Stimulated activated CD4-positive, alpha-beta T cell treated with anti-CD3 and anti-CD28 coated beads, Interleukin-1b, Interleukin-23, amount 100 ng/mL, for 1 hour (primary cell): ENCODE results near the gene FBN2.

ENCODE experiments used
- DNase-seq, 2 donors: peaks; one replicate each; pipeline ENCODE4 v3.0.0-alpha.2; 2020; ENCODE audit warnings: low read depth in 2 of 2

Gene FBN2

DNA sequence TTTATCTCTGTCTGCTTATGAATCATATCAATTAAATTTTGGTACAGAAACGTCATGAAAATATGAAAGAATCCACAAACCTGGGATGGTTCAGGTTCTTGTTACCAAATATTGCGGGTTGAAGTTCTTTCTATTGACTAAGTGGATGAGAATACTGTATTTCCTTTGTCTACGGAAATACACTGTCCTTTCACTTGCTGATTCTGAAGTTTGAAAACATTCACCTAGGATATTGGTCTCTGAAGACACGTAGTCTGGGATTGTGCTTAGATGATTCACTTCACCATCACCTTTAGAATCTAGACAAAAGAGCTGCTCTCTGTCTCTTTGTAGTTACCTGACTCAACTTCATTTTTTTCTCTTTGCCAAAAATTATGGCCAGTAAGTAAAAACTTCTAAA, 222.4 kb downstream of the FBN2 start:
- no peak for DNase-seq

DNA sequence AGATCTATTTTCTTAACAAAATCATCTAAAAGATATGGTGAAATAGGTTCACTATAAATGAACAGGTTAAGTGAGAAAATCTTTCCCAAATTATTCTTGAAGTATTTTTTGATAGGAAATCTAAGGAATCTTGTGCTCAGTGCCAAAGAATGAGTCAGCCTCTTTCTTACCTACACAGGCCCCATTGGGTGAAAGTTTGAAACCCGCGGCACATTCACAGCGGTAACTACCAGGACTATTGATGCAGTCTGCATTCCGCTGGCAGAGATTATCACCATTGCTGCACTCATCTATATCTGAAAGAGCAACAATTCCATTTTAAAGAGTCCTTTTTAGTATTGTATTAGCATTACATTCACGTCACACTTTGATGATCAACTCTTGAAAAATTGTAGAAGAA, 232.7 kb downstream of the FBN2 start:
- no peak for DNase-seq

DNA sequence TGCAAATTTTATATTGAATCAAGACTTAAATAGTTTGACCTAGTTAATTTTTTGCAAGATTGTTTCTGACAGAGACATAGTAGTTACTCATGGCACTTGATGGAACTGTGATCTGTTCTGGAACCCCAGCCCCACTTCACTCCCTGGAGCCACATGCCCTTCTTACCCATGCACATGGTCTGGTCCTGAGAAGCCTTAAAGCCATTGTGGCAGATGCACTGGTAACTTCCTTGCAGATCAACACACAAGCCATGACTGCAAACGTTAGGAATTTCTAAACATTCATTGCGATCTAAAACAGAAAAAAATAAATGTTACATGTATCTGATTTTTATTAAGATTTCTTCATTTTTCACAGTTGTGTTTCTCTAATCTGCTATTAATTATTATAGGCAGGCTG, 233.3 kb downstream of the FBN2 start:
- no peak for DNase-seq

DNA sequence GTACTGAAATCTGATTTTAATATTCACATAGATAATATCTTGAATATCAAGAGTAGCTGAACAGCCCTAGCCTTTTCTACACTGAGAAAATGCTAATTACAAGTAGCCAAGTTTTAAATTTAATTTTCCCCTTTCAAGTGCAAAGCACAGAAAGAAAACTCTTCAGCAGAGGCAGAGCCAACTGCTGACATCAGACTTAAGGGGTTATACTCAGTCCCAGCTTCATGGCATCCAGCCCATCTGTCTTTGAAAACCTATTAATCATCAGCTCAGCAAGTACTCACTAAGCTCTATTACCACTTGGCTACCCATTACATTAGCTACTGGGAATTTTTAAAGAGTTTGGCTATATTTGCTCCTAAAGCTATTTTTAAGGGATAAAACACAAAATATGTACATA, 234.0 kb downstream of the FBN2 start:
- DNase-seq = no peak

DNA sequence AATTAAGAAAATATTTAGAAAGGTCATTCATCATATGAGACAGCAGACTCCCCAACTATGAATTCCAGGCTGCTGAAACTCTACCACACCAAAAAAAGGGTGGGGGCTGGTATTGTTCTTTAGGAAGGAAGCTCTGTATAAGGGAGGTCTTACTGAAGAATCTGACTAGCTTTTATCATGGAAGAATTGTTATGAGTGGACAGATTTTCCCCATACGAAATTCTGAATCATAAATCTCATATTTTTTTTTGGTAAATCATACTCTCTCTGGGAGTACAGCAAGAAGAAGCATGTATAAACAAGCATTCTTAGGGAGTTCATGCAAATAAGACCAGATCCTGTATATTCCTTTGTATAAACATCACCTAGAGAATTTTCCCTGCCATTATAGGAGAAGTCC, 234.5 kb downstream of the FBN2 start:
- no peak for DNase-seq

DNA sequence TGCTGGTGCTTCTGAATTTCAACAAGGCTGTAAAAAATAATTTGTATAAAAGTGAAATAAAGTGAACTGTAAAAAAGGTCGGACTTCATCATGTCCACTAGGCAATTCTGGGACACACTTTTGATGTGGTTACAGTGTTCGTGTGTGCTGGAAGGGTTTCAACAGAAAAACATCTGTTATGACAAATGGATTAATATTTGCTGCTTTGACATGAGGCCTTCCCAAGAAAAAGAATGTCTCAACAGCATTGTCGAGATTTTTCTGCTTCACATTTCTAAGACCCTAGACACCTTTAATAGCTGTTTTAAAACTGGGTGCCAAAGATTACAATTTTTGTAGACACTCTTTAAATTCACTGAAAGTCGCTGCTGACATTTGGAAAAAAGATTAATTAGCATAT, 237.9 kb downstream of the FBN2 start:
- no peak for DNase-seq

DNA sequence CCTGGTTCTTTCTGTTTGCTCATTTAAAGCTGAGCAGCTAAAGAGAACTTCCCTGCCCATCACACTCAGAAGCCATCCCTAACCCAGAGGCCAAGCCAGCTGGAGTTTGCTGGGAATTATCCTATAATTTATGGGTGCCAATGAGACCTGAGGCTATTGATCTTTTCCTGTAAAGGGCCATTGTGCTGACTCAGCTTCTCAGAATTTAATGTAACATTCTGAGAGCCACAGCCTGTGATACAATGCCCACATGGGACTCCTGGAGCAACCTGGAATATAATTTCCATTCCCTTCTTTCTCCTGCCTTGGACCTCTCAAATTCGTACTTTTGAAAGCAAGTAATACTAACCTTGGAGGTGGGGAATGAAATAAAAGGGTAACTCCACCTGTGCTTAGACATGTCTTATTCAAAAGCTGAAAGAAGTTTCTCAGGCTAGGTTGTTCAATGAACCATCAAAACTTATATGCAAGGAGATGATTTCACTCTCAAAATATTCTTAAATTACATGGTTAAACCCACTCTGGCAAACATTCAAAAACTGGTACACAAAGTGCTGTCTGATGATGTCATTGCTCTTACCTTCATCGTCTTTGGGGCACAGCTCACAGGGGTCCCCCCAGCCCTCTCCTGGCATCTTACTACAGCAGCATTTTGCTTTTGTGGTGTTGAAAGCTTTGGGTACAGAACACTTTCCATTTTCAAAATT, 247.7 kb downstream of the FBN2 start:
- no peak for DNase-seq

DNA sequence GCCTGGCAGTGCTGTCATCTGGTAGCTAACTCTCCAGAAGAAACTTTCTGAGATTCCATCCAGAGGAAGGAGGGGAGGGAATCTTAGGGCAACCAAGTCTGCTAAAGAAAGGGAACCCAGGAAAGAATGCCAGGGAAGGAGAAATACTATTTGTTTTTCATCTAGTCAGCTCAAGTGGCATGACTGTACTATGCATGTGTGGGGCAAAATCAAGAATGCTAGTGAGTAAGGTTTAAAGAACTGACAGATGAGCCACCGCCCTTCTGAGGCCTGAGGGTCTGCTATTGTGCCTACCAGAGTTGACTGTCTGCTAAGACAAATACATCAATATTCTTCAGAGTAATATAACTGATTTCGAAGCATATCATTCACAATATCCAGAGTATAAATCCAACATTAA, 250.3 kb downstream of the FBN2 start:
- DNase-seq = no peak

DNA sequence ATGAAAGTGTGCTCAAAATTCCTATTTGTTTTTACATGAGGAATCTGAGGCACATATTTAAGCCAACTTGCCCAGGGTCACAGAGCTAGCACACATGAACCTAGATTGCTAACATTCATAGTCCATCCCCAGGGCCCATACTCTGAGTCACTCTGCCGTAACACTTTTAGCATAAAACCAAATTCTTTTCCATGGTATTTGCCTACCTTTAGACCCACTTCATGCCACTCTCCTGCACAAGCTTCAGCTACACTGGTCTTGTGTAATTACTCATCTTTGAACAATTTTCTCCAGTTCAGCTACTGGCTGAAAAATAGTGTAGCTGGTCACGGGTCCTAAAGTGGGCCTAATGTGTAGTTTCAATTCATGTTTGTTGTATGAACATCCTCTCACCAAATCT, 253.8 kb downstream of the FBN2 start:
- DNase-seq = no peak

DNA sequence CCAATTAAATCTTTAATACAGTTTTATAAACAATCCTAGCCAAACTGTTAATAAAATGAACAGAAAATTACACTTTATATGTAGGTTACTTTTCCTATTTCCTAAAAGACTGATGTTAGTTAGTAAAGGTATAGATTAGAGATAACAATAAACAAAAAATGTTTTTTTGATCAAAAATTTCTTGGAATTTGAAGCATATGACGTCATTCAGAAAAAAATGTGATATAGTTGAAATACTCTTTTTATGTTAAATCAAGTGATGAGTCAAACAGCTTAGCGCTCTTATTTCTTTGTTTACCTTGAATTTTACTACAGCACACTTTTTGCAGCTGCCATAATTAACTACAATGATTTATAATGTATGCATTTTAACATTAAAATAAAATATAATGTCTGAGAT, 258.7 kb downstream of the FBN2 start:
- DNase-seq = no peak

DNA sequence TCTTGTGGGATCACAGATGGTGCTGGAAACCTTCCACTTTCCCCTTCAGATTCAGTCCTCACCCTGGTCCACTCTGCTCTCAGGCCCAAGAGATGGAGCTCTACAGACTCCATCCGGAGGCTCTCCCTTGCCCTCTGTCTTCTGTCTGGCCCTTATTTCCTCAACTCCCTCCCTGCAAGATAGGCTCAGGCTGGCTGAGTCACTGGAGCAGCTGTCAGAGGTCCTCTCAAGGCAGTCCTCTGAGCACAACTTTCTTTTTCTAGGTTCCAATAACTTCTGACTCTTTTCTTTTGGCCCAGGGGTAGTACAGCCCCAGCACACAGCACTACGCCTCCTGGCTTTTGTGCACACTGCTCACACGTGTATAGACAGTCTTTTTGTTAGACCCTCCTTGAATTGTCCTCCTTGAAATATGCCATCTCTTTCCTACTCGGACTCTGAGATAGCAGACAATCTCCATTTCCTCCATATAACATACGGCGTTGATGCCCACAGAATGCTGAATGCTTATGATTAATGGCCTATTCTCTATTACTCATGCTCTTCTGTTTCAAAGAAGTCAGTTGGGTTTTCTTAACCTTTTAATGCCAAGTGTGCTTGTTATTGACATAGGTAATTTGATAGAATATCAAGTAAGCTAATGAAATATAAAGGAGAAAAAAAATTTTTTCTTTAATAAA, 261.4 kb downstream of the FBN2 start:
- no peak for DNase-seq

DNA sequence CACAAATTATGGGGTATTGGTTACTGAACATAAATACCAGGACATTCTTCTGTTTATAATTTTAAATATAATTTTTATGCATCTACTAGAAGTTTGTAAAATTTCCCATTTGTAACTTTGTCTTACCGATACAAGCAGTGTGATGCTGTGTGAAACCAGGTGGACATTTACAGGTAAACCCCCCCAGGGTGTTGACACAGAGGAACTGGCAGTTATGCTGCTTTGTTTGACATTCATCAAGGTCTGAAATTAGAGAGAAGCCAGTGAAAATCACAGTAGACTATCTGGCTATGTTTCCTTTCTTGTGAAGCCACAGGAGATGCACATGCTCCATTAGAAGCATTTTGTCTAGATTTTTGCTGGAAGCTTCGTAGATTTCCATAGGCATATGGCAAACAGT, 263.6 kb downstream of the FBN2 start:
- no peak for DNase-seq

DNA sequence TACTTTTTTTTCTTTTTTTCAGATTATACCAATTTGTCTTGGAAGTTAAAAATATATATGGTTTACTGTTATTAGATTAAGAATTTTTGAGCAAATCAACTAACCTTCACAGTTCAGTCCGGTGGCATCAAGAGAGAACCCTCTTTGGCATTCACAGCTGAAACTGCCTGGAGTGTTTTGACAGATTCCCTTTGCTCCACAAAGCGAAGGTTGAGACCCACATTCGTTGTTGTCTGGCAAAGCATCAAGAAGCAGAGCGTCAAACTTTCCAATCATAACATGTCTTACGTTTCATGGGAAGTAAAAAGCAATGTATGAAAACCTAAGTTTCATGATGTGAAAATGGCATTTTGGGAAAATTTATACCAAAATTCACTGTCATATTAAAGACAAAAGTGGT, 264.3 kb downstream of the FBN2 start:
- no peak for DNase-seq

DNA sequence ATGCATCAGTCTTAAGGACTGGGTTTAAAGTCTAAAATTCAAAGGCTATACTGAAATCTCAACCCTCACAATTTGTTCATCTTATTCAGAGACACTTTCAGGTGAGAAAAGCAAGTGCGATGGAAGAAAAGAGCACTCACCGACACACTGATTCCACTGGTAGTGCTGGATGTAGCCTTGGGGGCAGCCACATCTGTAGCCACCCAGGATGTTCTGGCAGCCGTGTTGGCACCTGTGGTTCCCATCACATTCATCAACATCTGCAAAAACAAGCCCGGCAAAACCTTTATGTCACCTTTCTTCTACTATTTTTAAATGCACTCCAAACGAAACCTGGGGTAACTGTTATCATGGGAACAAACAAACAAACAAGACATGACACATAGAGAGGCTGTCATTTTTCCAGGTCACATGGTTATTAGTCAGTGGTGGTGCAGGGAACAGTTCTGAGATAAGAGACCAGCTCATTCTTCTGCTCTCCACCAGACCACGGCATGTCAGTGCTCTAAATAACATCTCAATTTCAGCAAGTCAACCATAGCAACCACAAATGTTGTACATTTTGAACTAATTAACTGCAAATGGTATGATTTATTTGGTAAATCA, 266.1 kb downstream of the FBN2 start:
- no peak for DNase-seq

DNA sequence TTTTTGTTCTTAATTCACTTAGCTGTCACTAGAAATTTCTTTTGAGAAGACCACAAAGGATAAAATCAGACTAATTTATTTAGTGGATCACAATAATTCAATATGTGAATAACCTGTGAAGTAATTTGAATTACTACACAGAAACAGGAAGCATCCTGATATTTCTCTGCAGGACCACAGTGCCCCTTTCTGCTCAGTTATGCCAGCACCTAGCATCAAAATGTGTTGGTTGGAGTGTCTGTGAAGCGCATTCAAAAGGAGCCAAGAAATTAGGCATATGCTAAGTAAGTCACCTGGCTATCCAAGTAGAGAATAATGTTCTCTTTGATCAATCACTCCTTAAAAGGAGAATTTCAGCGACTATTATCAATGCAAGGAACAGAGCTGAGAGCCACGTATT, 267.0 kb downstream of the FBN2 start:
- DNase-seq = no peak

DNA sequence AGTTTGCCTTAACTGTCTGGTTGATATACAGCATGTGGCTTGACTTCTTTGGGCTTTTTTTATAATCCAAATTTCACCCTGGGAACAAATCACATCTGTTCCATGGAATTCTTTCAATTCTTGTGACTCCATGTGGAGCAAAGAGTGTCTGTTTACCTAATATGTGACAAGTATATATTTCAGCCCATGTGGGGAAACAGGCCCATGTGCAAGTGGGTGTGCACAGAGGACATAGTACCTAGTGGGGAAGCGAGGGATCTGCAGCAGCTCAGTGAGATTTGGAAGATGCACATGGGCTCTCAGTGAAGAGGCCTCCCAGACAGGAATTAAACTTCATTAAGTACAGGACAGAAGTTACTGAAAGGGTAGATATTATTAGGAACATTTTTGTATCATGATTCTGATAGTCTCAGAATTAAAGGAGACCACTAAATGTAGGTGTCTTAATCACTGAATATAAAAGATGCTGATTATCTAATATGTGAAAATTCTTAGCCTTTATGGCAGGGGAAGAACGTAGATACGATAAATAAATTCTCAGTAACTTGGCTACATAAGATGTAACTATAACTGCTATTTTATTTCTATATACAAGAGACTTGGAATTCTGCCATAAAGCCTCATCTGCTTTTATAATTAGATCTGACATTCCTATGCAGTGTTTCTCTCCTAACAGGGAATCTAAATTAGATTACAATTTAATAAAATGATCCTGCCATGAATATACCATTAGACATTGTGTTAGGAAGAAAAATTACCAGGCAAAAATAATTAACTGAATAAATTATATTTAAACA, 273.3 kb downstream of the FBN2 start:
- no peak for DNase-seq

DNA sequence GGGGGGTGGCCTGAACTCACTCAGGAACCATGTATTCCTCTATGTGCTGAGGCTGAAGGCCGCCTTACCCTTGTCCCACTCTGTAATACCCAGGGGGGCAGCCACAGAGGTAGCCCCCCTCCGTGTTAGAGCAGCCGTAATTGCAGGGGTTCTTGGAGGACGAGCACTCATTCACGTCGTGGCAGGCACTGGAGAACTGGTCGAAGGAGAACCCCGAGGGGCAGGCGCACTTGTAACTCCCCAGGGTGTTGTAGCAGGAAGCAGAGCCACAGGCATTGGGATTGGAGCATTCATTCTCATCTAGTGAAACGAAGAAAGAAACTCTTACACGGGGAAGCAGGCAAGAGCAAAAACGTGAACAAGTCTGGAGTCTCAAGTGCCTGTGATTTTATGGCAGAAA, 274.7 kb downstream of the FBN2 start:
- no peak for DNase-seq

DNA sequence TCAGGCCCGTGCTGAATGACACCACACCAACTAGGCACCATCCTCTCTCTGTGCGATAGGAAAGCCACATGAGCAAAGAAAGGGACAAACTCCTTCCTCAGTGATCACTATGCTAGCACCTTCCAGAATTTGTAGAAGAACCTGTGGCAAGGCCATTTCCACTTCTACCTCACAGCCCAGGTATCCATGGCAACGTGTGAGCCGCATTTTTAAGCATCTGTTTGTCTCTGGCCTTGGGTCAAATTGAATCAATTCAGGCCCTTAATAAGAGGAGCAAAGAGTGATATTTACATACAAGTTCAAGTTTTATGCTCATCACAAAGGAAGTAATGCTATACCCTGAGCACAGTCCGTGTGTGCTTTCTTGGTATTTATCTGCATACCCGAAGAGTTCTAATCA, 275.1 kb downstream of the FBN2 start:
- DNase-seq = no peak

DNA sequence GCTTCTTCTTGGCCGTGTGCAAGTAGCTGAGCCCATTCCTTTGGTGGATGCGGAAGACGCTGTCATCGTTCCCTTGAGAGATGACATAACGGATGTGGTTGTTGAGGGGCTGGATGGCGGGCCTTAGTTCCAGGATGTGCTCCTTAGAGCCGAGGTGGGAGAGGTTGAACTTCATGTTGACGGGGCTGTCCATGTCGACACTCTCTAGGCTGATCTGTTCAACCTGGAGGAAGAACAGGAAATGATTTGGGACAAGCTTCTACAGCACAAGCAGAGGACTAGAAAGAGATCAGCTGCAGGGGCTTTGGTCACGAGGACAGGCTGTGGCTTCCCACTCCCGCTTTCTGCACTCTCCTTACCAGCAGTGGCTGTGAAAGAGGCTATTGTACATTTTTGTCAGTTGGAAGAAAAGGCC, 278.4 kb downstream of the FBN2 start:
- no peak for DNase-seq

DNA sequence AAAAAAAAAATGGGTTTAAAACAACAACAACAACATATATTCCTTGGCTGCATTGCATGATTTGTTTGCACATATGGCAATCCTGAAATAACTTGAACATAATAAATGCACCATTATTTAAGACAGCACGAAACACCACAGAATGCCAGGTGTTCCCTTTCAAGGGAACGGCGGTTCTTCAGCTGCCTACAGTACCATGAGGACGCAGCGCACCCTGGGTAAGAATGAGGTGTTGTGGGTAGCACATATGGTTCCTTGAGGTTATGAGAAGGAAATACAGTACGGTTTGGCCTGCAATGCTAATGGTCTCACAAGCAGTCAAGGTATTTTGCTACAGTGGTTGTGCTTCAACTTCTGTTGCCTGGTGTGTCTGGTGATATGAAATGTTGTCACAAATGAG, 279.7 kb downstream of the FBN2 start:
- DNase-seq = no peak

DNA sequence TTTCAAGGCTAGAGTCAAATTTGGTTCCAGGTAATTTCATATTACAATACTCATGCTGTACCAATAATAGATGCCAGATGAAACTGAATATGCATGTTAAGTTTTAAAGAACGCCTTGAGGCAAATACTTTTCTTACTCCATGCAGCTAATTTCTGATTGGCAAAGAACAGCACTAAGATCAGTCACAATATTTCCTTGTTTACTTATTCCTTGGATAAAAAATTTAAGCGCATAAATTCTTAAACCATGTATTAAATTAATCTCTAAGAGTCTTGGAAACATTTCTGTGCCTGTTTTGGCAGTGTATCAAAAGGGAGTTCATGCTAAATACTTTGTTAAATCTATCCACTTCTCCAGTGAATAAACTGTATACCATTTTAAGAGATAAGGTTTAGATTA, 281.0 kb downstream of the FBN2 start:
- no peak for DNase-seq

DNA sequence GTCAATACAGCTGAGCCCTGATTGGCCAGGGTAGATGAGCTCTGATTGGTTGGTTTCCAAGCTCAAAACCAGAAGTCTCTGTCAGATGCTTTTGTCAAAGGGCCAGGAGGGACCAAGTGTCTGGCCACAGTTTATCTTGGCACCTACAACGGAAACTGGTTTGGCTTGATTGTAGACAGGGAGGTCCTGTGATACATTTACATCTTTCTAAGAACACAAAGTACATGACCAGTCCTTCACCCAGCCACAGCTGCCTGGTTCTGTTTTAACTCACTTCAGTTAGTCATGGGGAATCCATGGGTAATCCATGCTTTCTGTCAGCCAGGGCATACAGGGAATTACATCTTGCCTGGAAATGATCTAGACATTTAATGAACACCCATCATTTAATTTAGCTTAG, 283.3 kb downstream of the FBN2 start:
- no peak for DNase-seq

DNA sequence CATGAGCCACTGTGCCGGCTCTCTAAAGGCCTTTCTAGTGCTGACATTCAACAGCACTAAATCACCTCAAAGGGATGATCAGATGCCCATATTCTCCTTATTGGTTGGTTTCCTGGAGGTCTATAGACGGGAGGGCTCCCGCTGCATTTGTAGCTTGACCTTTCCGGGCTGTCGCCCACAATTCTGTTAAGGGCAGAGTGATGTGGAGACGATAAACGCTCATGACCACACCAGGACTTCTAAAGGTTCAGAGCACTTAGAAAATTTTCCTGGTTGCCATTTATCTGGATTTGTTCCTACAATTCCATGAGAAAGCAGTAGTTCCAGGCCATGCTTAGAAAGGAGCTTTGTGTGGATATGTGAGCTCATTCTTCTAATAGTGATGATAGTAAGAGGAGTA, 284.2 kb downstream of the FBN2 start:
- no peak for DNase-seq
